GM12872 (cell line): ENCODE results near the gene SLIT3.

ENCODE experiments used
- CTCF ChIP-seq: IDR thresholded peaks from 3 replicates; pipeline ENCODE4 v1.5.1; 2011; ENCODE audit warnings: low read depth, mild to moderate bottlenecking, low read length, moderate library complexity; ENCODE audit not compliant: insufficient read depth

The SLIT3 gene

DNA sequence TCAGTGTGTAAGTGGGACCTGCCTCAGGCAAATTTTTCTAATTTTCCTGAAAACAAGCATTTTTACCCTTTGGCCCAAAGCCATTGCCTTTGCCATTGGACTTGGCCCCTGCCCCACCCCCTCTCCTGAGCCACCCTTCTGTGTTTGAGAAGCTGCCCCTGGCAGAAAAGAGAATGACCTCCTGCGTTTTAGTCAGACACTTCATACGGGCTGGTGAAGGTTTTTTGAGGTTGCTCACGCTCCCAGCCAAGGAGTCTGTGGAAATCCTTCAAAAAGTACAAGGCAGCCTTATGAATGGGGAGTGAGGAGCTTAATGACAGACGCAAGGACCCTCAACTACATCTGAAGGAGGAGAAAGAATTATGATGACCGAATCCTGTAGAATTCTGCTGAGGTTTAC, 308.9 kb downstream of the SLIT3 start:
- no peak for TF ChIP-seq CTCF

GRCh38 chr5:168991311-168991710, 309.6 kb downstream of the SLIT3 start:
- TF ChIP-seq CTCF: no peak

DNA sequence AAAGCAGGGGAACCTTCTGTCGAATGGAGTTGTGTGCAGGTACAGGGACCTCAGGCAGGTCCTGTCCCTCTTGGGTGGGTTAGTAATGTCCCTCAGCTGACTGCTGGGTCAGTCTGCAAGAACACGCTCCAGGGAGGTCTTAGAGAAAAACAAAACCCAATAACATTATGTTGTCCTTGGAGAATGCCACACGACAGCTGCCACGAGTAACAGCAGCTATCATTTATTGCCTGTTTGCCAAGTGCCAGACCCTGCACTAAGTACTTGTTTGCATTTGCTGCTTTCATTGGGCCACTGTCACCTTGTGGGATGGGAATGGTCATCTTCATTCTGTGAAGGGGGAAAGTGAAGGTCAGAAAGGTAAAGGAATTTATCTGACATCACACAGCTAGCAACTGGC, 310.3 kb downstream of the SLIT3 start:
- no peak for TF ChIP-seq CTCF

- no peak for TF ChIP-seq CTCF
Observed at GRCh38 chr5:168989731-168990505, 311.0 kb downstream of the SLIT3 start.

- TF ChIP-seq CTCF: no peak
Observed at GRCh38 chr5:168988699-168989098, 312.2 kb downstream of the SLIT3 start.

GRCh38 chr5:168987543-168988300, 313.2 kb downstream of the SLIT3 start:
- TF ChIP-seq CTCF: peak; percentile 84

DNA sequence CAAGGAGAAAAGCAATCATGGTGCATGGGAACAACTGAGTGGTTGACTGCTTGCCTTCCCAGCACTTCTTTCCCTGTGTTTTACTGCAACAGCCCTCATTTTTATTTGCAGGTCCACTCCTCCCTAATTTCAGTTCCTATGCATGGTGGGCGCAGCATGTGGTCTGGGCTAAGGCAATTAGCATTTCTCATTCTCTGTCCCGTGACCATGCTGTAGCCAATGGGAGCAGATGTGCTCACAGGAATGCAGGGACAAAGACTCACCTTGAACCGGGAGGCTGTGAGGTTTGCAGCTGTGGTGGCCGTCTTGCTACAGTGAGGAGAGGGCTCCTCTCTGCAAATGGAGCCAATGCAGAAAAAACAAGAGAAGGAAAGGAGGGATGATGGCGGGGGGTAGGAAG, 315.5 kb downstream of the SLIT3 start:
- no peak for TF ChIP-seq CTCF
